Fibroblast of mammary gland (primary cell): ENCODE data around the gene MAP7D2.

Source experiments
- DNase-seq: peaks from one replicate; pipeline ENCODE4 v3.0.0-alpha.2; 2010; ENCODE audit warnings: low read depth
- H3K4me3 ChIP-seq: 2 replicates; pipeline ENCODE4 v1.5.1; 2011; ENCODE audit warnings: low read depth, mild to moderate bottlenecking, low read length, moderate library complexity; ENCODE audit not compliant: control insufficient read depth
- CTCF ChIP-seq: conservative IDR thresholded peaks from 2 replicates; pipeline ENCODE4 v1.5.1; 2011; ENCODE audit warnings: low read depth, low read length, inconsistent platforms; ENCODE audit not compliant: control insufficient read depth, insufficient read depth

Gene MAP7D2

DNA sequence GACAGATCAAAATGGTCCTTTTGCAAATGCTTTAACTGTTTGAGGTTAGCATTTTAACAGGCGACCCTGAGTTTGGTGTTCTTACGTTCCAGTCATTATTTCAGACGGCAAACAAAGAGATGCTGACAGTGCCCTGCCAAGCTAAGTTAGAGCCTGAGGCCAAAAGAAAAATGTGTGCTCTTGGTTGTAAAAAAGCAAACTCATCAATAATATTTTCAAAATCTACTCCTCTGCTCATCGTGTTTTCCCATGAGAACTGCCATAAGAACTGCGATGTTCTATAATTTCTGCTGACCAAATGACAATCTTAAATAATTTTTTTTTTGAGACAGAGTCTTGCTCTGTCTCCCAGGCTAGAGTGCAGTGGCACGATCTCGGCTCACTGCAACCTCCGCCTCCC, 63.2 kb downstream of the MAP7D2 start:
- no peak for TF ChIP-seq CTCF
- no peak for DNase-seq
- no peak overlapping the region for H3K4me3 ChIP-seq

GRCh38 chrX:20046864-20047263, 69.8 kb downstream of the MAP7D2 start:
- TF ChIP-seq CTCF = no peak
- DNase-seq = no peak
- no peak overlapping the region for H3K4me3 ChIP-seq

GRCh38 chrX:20046223-20046622, 70.5 kb downstream of the MAP7D2 start:
- DNase-seq = no peak
- no peak for TF ChIP-seq CTCF
- H3K4me3 ChIP-seq = no peak overlapping the region

DNA sequence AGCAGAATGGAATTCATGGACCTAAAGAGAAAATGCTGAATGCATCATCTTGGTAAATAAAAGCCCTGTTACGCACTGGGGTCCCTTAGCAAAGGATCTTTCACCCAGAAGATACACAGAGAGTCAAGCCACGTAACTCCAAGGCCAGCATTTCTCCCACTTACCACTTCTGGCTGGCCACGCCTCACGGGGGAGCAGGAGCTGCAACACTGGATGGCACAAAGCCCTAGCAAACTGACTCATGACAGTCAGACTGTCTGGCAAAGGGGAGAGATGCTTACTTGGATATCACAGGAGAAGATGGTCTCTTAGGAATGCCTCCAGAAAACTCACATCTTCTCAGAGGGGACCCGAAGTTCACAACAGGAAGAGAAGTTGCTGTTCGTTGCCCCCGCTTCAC, 74.5 kb downstream of the MAP7D2 start:
- no peak for TF ChIP-seq CTCF
- no peak overlapping the region for H3K4me3 ChIP-seq
- peak; percentile 15 for DNase-seq

- H3K4me3 ChIP-seq = no peak overlapping the region
- no peak for DNase-seq
- TF ChIP-seq CTCF = no peak
These were observed 77.7 kb downstream of the MAP7D2 start for GRCh38 chrX:20038966-20039365.

DNA sequence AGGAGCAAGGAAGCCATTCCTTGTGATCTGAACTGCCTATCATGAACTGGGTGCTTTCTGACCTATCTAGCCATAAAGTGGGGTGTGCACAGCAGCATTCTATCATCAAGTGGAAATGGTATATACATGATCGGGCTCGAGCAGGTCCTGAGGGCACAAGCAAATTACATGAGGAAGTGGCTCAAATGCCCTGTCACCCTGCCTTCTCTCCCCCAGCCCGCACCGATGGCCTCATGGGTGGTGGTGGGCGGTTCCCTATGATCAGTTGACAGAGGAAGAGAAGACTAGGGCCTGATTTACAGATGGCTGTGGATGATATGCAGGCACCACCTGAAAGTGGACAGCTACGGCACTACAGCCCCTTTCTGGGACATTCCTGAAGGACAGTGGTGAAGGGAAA, 79.5 kb downstream of the MAP7D2 start:
- H3K4me3 ChIP-seq = no peak overlapping the region
- no peak for DNase-seq
- no peak for TF ChIP-seq CTCF

GRCh38 chrX:20032201-20032600, 84.5 kb downstream of the MAP7D2 start:
- H3K4me3 ChIP-seq = no peak overlapping the region
- no peak for DNase-seq
- no peak for TF ChIP-seq CTCF
